Esophagus muscularis mucosa (tissue), 3 donors: ENCODE results near the gene LGALS4.

Source experiments
- CTCF ChIP-seq, 3 experiments: fragments of 200-600 bp in 2 of 3; fragments of 450-650 bp in 1 of 3; sonication (generic) in 2 of 3; IDR thresholded peaks; one replicate each; pipeline ENCODE4 v1.5.1; 2017 to 2019; ENCODE audit warnings: antibody characterized with exemption in 3 of 3, mild to moderate bottlenecking in 2 of 3, moderate library complexity in 1 of 3
- POLR2A ChIP-seq: fragments of 450-650 bp; IDR thresholded peaks from one replicate; pipeline ENCODE4 v1.6.1; 2017; ENCODE audit warnings: antibody characterized with exemption, moderate library complexity, mild to moderate bottlenecking, low read depth
- POLR2AphosphoS5 ChIP-seq, 2 donors: sonication (generic); formaldehyde crosslinking; IDR thresholded peaks; one replicate each; pipeline ENCODE4 v1.6.1; 2017; ENCODE audit warnings: antibody characterized with exemption in 2 of 2

DNA sequence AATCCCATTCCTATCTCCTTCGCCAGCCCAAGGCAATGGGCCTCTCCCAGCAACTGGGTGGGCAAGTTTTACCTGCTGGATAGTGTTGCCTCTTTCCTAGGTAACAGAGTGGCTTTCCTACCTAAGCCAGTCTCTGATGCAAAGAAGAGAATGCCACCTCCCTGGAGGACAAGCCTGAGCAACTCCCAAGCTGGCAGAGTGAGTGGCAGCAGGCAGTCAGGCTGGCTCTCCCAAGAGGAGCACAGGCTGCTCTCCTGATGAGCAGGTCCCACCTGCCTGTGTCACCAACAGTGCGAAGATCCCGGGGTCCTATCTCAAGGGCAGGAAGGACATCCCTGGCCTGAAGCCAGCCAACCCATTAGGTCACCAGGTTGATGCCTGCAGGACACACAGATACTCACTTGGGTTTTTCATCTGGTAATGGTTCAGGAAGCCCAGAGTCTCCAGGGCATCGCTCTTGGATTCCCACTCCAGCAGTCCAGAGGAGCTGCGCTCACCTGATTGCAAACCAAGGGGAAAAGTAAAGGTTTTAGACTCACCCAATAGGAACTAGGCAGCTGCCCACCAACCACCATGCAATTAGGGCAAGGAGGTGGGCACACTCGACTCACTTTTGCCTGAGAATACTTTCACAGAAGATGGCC is 24.4 kb upstream of the LGALS4 start:
- TF ChIP-seq CTCF (IDR thresholded peaks at IDR 0.05) (no peak), POLR2A (no peak), POLR2AphosphoS5 (IDR thresholded peaks at IDR 0.05) (peak in 1 of 2 donors; percentile 26)
